NT2/D1 (cell line): ENCODE data around the gene TRIM32.
"Not testable (repeated sequence)": the region's sequence is repeated elsewhere in the genome, so short reads cannot be mapped to it uniquely, and the experiment has no call there.

Experiments used
- DNase-seq: peaks from one replicate; pipeline ENCODE4 v3.0.0-alpha.2; 2011; ENCODE audit warnings: low read depth, low spot score
- H3K27me3 ChIP-seq: 2 replicates; pipeline ENCODE4 v1.6.0; 2011; ENCODE audit warnings: mild to moderate bottlenecking; ENCODE audit not compliant: insufficient read length, insufficient read depth
- H3K36me3 ChIP-seq: 2 replicates; pipeline ENCODE4 v1.6.1; 2011; ENCODE audit warnings: mild to moderate bottlenecking, low read length, mixed read lengths; ENCODE audit not compliant: insufficient read depth, insufficient read length
- H3K4me1 ChIP-seq: 2 replicates; pipeline ENCODE4 v1.5.1; 2011; ENCODE audit not compliant: insufficient read depth, insufficient read length
- H3K4me3 ChIP-seq: 2 replicates; pipeline ENCODE4 v1.5.1; 2011; ENCODE audit warnings: low read depth; ENCODE audit not compliant: insufficient read length
- H3K9ac ChIP-seq: 2 replicates; pipeline ENCODE4 v1.6.0; 2011; ENCODE audit warnings: low read depth; ENCODE audit not compliant: insufficient read length
- H3K9me3 ChIP-seq: 2 replicates; pipeline ENCODE4 v1.5.1; 2011; ENCODE audit warnings: mild to moderate bottlenecking, low read length; ENCODE audit not compliant: insufficient read depth
- SUZ12 ChIP-seq: IDR thresholded peaks from 2 replicates; pipeline ENCODE4 v1.6.1; 2011; ENCODE audit not compliant: insufficient read length, insufficient read depth; ENCODE audit errors: extremely low read depth
- YY1 ChIP-seq: IDR thresholded peaks from 2 replicates; pipeline ENCODE4 v1.6.1; 2011; ENCODE audit not compliant: insufficient read length, insufficient read depth
- ZNF274 ChIP-seq: IDR thresholded peaks from 2 replicates; pipeline ENCODE4 v1.6.1; 2011; ENCODE audit warnings: mild to moderate bottlenecking, low read depth, low read length

TRIM32 gene

GRCh38 chr9:116686135-116686534, 970 bp upstream of the TRIM32 start:
- DNase-seq: no peak
- peaks cover 11% of the 10 kb centered on the region for H3K9me3 ChIP-seq
- TF ChIP-seq ZNF274 (no peak), YY1 (no peak), SUZ12 (no peak)
- H3K9ac ChIP-seq: peak overlapping the region; percentile 75
- no peaks in the 10 kb centered on the region for H3K27me3 ChIP-seq
- H3K4me1 ChIP-seq: peaks cover 3% of the 10 kb centered on the region
- peaks cover 1% of the 10 kb centered on the region for H3K36me3 ChIP-seq
- peak overlapping the region; percentile 76 for H3K4me3 ChIP-seq

- TF ChIP-seq SUZ12: no peak
- TF ChIP-seq ZNF274: no peak
- TF ChIP-seq YY1: no peak
- no peak for DNase-seq
- Histone ChIP-seq H3K36me3 (peaks cover 6% of the 10 kb centered on the region), H3K4me1 (peaks cover 3% of the 10 kb centered on the region), H3K9ac (peak overlapping the region; percentile 75), H3K4me3 (peak overlapping the region; percentile 76), H3K27me3 (no peaks in the 10 kb centered on the region), H3K9me3 (peaks cover 11% of the 10 kb centered on the region)
These were observed 422 bp upstream of the TRIM32 start for GRCh38 chr9:116686693-116687073.

- H3K36me3 ChIP-seq: peaks cover 14% of the 10 kb centered on the region
- peaks cover 3% of the 10 kb centered on the region for H3K4me1 ChIP-seq
- H3K9ac ChIP-seq: peak overlapping the region; percentile 82
- peak overlapping the region; percentile 76 for H3K4me3 ChIP-seq
- TF ChIP-seq YY1: no peak
- no peak for TF ChIP-seq SUZ12
- no peak for TF ChIP-seq ZNF274
- DNase-seq: no peak
- peaks cover 11% of the 10 kb centered on the region for H3K9me3 ChIP-seq
- no peaks in the 10 kb centered on the region for H3K27me3 ChIP-seq
These were observed 640 bp downstream of the TRIM32 start for GRCh38 chr9:116687754-116688135.

GRCh38 chr9:116688806-116689485, 1.8 kb downstream of the TRIM32 start:
- TF ChIP-seq ZNF274 (no peak), SUZ12 (no peak)
- Histone ChIP-seq H3K4me3 (no peak overlapping the region), H3K27me3 (no peaks in the 10 kb centered on the region), H3K4me1 (peaks cover 3% of the 10 kb centered on the region), H3K9me3 (peaks cover under 1% of the 10 kb centered on the region; the same call in 1 of the 2 replicates), H3K9ac (no peak overlapping the region), H3K36me3 (peaks cover 14% of the 10 kb centered on the region)
- no peak for DNase-seq

- Histone ChIP-seq H3K36me3 (peaks cover 14% of the 10 kb centered on the region), H3K4me3 (no peak overlapping the region), H3K27me3 (no peaks in the 10 kb centered on the region), H3K9me3 (no peaks in the 10 kb centered on the region), H3K9ac (no peak overlapping the region), H3K4me1 (peaks cover 3% of the 10 kb centered on the region)
- no peak for DNase-seq
- TF ChIP-seq ZNF274: no peak
- no peak for TF ChIP-seq YY1
- no peak for TF ChIP-seq SUZ12
These were observed 2.5 kb downstream of the TRIM32 start for GRCh38 chr9:116689486-116690032.

GRCh38 chr9:116690805-116691204, 3.7 kb downstream of the TRIM32 start:
- H3K9me3 ChIP-seq, DNase-seq, H3K4me1 ChIP-seq, H3K9ac ChIP-seq, H3K4me3 ChIP-seq, H3K27me3 ChIP-seq: not testable (repeated sequence)
- peaks cover 17% of the 10 kb centered on the region for H3K36me3 ChIP-seq

GRCh38 chr9:116691607-116692006, 4.5 kb downstream of the TRIM32 start:
- Histone ChIP-seq H3K4me3 (no peak overlapping the region), H3K36me3 (peaks cover 17% of the 10 kb centered on the region), H3K9ac (no peak overlapping the region), H3K4me1 (peaks cover 3% of the 10 kb centered on the region), H3K9me3 (no peaks in the 10 kb centered on the region), H3K27me3 (no peaks in the 10 kb centered on the region)
- DNase-seq: no peak
- TF ChIP-seq ZNF274 (no peak), YY1 (no peak), SUZ12 (no peak)
